HG03342 (cell line): Measurements from ENCODE around the gene FLCN.
"Not testable (repeated sequence)": the region's sequence is repeated elsewhere in the genome, so short reads cannot be mapped to it uniquely, and the experiment has no call there.

Experiments
- ATAC-seq: cut with Tn5 transposase; IDR thresholded peaks from one replicate; pipeline ENCODE4 v1.9.1; 2021; ENCODE audit warnings: mild to moderate bottlenecking, moderate library complexity; ENCODE audit not compliant: unreplicated experiment

The FLCN gene

GRCh38 chr17:17214646-17215436 lies 22.1 kb downstream of the FLCN start:
- ATAC-seq = no peak

GRCh38 chr17:17213775-17214174 lies 23.2 kb downstream of the FLCN start:
- no peak for ATAC-seq

DNA sequence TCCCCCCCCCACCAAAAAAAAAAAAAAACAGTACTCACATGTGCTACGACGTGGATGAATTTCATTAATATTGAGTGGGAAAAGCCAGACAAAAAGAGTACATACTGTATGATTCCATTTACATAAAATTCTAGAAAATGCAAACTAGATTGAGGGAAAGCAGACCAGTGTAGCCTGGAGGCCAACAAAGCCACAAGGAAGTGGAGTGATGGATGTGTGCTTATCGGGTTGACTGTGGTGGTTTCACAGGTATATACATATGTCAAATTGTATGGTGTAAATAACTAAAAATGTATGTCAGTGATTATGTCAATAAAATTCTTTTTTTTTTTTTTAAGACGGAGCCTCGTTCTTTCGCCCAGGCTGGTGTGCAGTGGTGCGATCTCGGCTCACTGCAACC lies 29.0 kb downstream of the FLCN start:
- no peak for ATAC-seq

DNA sequence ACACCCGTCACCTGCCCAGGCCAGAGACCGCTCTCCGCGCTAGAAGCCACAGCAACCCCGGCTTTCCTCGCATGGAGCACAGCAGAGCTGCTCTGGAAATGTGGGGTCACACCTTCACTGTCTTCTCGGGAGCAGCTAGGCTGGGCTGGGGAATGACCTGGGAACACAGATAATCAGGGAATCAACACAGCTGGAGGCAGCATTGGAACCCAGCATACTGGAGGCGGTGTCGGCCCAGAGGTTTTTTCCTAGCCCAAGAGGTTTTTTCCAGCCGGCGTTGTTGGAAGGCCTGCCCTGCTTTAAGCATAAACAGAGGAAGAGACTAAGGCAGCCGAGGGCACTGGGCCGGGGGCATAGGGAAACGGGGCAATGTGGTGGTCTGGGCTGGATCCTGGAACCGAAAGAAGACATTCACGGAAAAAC lies 30.0 kb downstream of the FLCN start:
- ATAC-seq = no peak

DNA sequence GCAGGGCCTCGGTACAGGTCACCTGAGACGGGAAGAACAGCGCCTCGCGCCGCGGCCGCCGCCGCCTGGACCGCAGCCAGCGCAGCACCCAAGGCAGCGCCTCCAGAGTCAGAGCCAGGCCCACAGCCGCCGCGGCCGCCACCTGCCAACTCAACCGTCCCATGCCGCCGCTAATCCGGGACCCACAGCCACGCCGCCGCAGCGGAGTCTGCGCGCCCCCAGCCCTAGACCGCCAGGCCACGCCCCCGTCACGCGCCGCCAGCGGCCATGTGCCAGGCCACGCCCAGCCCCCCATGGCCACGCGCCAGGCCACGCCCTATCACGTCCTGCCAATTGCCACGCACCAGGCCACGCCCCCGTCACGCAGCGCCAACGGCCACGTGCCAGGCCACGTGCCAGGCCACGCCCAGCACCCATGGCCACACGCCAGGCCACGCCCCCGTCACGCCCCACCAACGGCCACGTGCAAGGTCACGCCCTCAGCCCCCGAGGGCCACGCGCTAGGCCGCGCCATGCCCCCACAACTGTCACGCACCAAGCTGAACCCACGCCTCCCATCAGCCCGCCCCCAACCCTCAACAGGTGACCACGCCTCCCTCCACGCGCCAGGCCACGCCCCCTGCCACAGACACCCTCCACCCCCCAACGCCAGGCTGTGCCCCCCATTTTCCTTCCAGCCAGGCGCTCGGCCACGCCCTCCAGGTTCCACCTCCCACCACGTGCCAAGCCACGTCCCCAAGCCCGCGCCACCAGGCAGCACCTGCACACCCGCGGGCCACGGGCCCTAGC lies 30.6 kb downstream of the FLCN start, which contains the start of gene PLD6:
Gene PLD6 (minus strand): TSS at position 210 of the 789 bp plus-strand sequence. CDS start 47 bp downstream, at position 163.
- peak; percentile 65 for ATAC-seq

GRCh38 chr17:17205368-17206123 lies 31.4 kb downstream of the FLCN start:
- peak; percentile 32 for ATAC-seq

DNA sequence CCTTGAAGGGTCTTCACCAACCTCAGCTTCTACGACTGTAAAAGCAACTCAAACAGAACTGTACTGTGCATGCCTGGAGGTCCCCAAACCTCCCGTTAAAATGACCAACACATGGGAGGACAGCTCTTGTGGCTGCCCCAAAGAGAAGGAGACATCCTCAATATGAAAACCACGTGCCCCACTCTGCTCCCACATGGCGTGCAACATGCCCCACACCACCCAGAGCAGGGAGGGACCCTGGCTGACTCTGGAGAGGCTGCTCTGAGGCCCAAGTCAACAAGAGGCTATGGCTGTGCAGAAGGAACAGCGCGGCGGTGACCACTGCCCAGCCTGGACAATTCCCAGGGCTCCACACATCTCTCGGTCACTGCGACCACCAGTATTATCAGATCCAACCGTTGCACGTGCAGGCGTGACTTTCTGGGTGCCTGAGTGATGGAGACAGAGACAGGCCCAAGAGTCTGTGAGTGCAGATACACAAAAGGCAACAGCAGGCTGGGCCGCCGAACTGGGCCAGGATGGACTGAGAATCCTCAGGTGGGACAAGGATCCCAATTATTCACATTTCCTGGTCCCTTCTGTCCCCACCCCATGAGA lies 32.2 kb downstream of the FLCN start:
- no peak for ATAC-seq

DNA sequence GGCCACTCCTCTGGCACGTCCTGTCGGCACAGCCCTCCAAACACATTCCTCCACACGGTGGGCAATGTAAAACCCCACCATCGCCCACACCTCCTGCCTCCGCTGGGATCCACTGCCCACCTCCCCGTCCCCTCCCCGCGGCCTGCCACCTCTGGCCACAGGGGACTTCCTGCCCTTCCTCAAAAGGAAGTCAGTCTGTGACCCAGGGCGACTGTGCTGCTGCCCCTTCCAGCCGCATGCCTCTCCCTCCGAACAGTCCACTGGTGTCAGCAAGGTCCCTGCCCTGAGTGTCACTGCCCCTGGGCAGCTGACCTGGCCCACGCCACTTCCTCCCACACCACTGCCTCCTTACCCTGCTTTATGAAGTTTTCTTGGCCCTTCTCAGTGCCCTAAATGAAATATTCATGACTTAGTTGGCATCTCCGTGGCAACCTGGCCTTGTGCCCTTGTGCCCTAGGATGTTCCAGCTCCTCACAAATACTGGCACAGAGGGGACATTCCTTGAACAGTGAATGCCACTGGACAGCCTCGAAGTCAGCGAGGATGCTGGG lies 32.9 kb downstream of the FLCN start:
- ATAC-seq = no peak

DNA sequence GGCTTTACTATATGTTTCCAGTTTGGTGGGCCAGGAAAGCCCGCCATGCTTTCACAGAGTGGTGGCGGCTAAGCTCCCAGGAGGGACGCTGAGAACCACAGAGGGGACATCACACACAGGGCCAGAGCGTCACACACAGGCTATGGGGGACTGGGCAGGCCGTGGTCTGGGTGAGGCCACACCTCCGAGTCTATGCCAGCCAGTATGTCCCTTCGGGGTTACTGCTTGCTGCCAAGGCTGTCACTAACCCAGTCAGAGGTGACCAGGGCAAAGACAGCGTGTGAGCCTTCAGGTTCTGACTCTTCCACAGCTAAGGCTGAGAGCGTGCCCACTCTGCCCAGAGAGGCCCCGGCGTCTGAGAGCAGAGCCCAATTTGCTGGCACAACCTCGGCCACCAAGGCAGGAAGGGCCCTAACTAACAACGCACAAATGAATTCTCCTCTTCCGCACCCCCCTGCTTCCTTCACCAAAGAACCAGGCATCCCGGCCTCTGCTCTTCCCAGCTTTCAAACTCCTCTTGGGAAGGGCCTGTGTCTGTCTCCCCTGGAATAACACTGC lies 33.7 kb downstream of the FLCN start:
- no peak for ATAC-seq

DNA sequence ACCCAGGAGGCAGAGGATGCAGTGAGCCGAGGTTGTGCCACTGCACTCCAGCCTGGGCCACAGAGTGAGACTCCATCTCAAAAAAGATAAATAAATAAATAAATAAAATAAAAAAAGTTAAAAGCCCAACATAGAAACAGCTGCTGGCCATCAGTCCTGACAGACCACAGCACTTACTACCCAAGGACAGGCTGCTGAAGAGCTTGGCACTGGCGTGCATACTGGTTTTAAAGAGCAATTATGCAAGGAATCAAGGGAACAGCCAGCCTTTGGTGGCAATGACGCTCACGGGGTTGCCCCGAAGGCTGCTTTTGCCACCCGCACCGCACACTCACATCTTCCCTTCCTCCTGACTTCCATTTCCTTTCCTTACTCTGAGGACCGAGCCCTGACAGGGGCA lies 35.1 kb downstream of the FLCN start:
- ATAC-seq = no peak

- no peak for ATAC-seq
Observed at GRCh38 chr17:17201271-17201670, 35.7 kb downstream of the FLCN start.

DNA sequence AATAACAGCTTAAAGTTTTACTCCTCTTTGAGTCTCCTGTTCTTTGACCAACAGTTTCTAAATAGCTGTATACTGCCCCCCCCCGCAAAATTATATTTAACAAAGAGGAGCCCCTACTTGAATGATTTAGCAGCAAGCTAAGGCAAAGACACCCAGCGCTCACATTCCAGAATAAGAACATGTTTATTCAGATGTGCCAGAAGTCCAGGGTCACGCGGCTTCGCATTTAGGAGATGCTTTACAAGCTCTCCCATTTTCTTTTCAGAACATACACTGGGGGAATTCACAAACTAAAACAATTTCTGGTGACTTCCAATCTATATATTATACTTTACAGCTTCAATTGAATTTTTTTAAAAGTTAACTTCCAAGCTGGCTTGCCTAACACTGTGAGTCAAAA lies 36.1 kb downstream of the FLCN start:
- ATAC-seq = no peak

GRCh38 chr17:17200311-17200710 lies 36.7 kb downstream of the FLCN start:
- ATAC-seq = no peak

- ATAC-seq = no peak
Observed at GRCh38 chr17:17198281-17198680, 38.7 kb downstream of the FLCN start.

- no peak for ATAC-seq
Observed at GRCh38 chr17:17196776-17197175, 40.2 kb downstream of the FLCN start.

GRCh38 chr17:17195466-17195865 lies 41.5 kb downstream of the FLCN start:
- ATAC-seq = not testable (repeated sequence)

- ATAC-seq = no peak
Observed at GRCh38 chr17:17191961-17192381, 45.0 kb downstream of the FLCN start.

DNA sequence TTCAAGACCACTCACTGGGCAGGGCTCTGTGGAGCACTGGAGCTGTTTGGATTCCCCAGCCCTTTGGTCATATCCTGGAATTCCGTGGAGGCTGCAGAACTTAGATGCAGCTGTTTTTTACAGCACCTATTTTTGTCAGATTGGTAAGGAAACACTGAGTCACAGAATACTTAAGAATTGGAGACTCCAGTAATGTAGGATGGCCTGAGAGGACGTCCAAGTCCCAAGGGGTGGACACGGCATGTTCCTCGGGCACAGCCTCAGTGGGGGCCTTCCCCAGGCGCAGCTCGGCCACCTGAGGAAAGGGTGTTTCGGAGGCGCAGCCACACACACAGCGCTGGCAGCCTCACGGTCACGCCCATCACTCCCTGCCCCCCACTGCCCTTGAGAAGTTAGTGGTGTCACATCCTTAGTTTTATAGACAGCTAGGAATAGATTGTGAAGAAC lies 45.6 kb downstream of the FLCN start:
- ATAC-seq = no peak

GRCh38 chr17:17190188-17190587 lies 46.8 kb downstream of the FLCN start:
- ATAC-seq = no peak

DNA sequence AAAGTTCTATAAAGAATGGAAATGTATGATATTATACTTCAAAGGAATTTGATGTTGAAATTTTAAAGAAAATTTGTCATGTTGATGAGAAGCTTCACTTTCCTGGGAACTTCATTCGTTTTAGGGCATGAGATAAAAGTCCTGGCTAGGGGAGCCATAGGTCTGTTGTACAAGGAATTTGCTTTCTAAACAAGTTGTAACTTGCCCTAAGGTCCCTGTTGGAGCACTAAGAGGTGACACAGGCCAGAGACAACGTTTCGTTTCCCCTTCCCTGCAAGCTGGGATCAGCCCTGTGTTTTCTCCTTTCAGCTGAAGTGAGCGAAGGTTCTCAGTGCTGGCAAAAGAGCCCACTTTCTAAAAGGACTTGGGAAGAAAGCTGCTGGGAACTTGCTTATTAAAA lies 47.4 kb downstream of the FLCN start:
- ATAC-seq = no peak
